ENCODE measurements around the gene ELK3. TPM values are rescaled to one million over a fixed set of nuclear protein-coding genes. Genes with fewer than 3 reads are reported as not detected.

The ELK3 gene
- total RNA-seq, 4 donors from 2014 or later: 10.0 to 13.5 (median 11.0) TPM

DNA sequence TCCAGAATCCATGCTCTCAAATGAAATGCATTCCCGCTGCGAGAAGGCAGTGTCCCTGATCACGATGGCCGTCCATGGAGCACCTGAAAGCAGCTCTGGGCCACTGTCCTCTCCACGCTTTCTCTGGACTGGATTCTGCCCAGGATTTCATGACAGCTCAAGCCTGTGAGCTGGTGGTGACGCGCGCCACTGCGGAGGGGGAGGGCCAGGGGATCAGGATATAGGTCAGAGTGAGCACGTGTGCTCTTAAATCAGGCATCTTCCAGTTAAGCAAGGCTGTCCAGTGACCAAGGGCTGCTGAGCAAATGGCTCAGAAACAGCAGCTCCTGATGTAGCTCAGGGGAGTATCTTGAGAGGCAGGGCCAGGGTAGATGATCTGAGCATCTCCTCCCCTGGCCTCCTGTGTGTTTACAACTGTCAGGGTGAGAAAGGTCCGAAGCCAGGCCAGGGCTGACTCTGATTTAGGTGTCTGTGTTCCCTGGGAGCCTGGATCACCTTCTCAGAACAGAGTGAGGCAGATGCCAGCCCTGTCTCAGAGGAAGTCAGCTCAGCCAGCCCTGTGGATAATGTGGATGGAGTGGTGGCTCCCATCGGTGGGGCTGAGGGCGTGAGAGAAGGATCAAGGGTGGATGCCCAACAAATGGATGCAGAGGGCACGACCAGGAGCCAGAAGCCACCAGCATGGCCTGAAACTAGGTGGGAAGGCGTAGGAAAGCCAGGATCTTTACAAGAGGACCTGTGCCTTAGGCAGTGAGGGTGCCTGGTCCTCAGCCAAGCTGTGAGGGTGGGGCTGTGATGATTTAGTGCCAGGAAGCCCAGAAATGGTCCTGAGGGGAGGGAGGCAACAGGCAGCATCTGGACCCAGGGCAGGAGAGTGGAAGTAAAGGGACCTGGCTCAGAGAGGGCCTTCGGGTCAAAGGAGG, 55.3 kb downstream of the ELK3 start:
- Histone ChIP-seq H3K4me3 (no peak overlapping the region), H3K9me3 (no peaks in the 10 kb centered on the region), H3K36me3 (peaks cover 42% of the 10 kb centered on the region), H3K27ac (peak overlapping the region; percentile 2), H3K4me1 (peaks cover 19% of the 10 kb centered on the region), H3K27me3 (no peaks in the 10 kb centered on the region)
- 58% methylated on average over 10 of the region's 16 CpGs for WGBS
- TF ChIP-seq POLR2A (IDR thresholded peaks at IDR 0.05): no peak
- TF ChIP-seq POLR2AphosphoS5 (IDR thresholded peaks at IDR 0.05): no peak
- TF ChIP-seq EP300 (IDR thresholded peaks at IDR 0.05): no peak
- TF ChIP-seq CTCF (IDR thresholded peaks at IDR 0.05): no peak
- peak in 1 of 2 donors; percentile 76 for DNase-seq (ENCODE audit: low spot score in 2 of 2)

DNA sequence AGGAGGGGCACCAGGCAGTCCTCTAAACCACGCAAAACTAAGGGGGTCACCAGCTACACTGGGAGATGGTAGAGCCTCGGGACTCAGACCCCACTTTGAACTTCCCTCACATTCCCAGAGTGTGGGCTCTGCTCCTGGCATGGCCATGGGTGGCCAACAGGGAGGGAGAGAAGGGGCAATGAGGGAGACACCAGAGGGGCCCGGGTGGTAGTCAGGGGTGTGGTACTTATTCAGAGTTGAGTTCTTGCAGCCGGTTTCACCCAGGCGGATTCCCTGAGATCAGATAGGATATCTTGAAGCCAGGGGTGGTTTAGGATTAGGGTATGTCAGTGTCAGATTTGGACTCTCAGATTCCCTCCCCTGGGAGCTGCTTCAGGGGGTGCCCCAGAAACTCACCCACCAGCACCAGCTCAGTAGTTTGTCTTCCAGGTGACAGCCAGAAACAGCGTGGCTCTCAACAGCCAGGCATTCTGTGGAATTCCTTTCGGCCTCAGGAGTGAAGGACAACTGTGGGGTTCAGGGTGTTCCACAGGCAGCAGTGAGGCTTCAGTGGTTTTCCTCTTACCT, 56.0 kb downstream of the ELK3 start:
- Histone ChIP-seq H3K27ac (peak overlapping the region; percentile 2), H3K9me3 (no peaks in the 10 kb centered on the region), H3K36me3 (peaks cover 42% of the 10 kb centered on the region), H3K4me1 (peaks cover 27% of the 10 kb centered on the region), H3K4me3 (no peak overlapping the region), H3K27me3 (no peaks in the 10 kb centered on the region)
- TF ChIP-seq POLR2A (IDR thresholded peaks at IDR 0.05): no peak
- TF ChIP-seq POLR2AphosphoS5 (IDR thresholded peaks at IDR 0.05): no peak
- no peak for TF ChIP-seq EP300 (IDR thresholded peaks at IDR 0.05)
- TF ChIP-seq CTCF (IDR thresholded peaks at IDR 0.05): no peak
- 86% methylated on average over 6 of the region's 7 CpGs for WGBS
- DNase-seq (ENCODE audit: low spot score in 2 of 2): no peak

GRCh38 chr12:96255077-96255476, 60.9 kb downstream of the ELK3 start:
- Histone ChIP-seq H3K27ac (peak overlapping the region; percentile 54), H3K4me3 (no peak overlapping the region), H3K9me3 (no peaks in the 10 kb centered on the region), H3K27me3 (no peaks in the 10 kb centered on the region), H3K4me1 (peaks cover 28% of the 10 kb centered on the region), H3K36me3 (peaks cover 18% of the 10 kb centered on the region)
- 69% methylated on average over 8 of the region's 8 CpGs for WGBS
- TF ChIP-seq POLR2AphosphoS5 (IDR thresholded peaks at IDR 0.05) (no peak), EP300 (IDR thresholded peaks at IDR 0.05) (no peak), CTCF (IDR thresholded peaks at IDR 0.05) (no peak)
- peak in 1 of 2 donors; percentile 88 for DNase-seq (ENCODE audit: low spot score in 2 of 2)

GRCh38 chr12:96256672-96257361, 62.6 kb downstream of the ELK3 start:
- Histone ChIP-seq H3K27ac (no peak overlapping the region), H3K9me3 (no peaks in the 10 kb centered on the region), H3K36me3 (peaks cover 12% of the 10 kb centered on the region), H3K4me1 (peaks cover 30% of the 10 kb centered on the region), H3K4me3 (no peak overlapping the region), H3K27me3 (no peaks in the 10 kb centered on the region)
- WGBS: 81% methylated on average over 7 of the region's 7 CpGs
- no peak for TF ChIP-seq POLR2A (IDR thresholded peaks at IDR 0.05)
- no peak for TF ChIP-seq POLR2AphosphoS5 (IDR thresholded peaks at IDR 0.05)
- no peak for TF ChIP-seq EP300 (IDR thresholded peaks at IDR 0.05)
- TF ChIP-seq CTCF (IDR thresholded peaks at IDR 0.05): no peak
- DNase-seq (ENCODE audit: low spot score in 2 of 2): no peak
